HG02588 (cell line): Measurements from ENCODE around the gene HEY2.
"Not testable (repeated sequence)": the region's sequence is repeated elsewhere in the genome, so short reads cannot be mapped to it uniquely, and the experiment has no call there.

Experiments used
- ATAC-seq: cut with Tn5 transposase; IDR thresholded peaks from one replicate; pipeline ENCODE4 v1.9.1; 2021; ENCODE audit warnings: mild to moderate bottlenecking, moderate library complexity; ENCODE audit not compliant: unreplicated experiment

Gene HEY2

GRCh38 chr6:125793863-125794262 is 44.4 kb downstream of the HEY2 start:
- ATAC-seq: peak; percentile 26

GRCh38 chr6:125794342-125795137 is 45.1 kb downstream of the HEY2 start:
- no peak for ATAC-seq

GRCh38 chr6:125795301-125795700 is 45.9 kb downstream of the HEY2 start:
- no peak for ATAC-seq

GRCh38 chr6:125797120-125797885 is 47.9 kb downstream of the HEY2 start:
- no peak for ATAC-seq

GRCh38 chr6:125797886-125798444 is 48.5 kb downstream of the HEY2 start:
- ATAC-seq: no peak

GRCh38 chr6:125798734-125799508 is 49.5 kb downstream of the HEY2 start:
- ATAC-seq: peak; percentile 77

- ATAC-seq: no peak
Measured at GRCh38 chr6:125802383-125802782, 53.0 kb downstream of the HEY2 start.

GRCh38 chr6:125802943-125803377 is 53.5 kb downstream of the HEY2 start:
- ATAC-seq: no peak

- peak; percentile 43 for ATAC-seq
Measured at GRCh38 chr6:125804264-125804663, 54.8 kb downstream of the HEY2 start.

- ATAC-seq: not testable (repeated sequence)
Measured at GRCh38 chr6:125804866-125805425, 55.5 kb downstream of the HEY2 start.

GRCh38 chr6:125806813-125807212 is 57.4 kb downstream of the HEY2 start:
- ATAC-seq: no peak

- ATAC-seq: peak; percentile 44
Measured at GRCh38 chr6:125807293-125807692, 57.9 kb downstream of the HEY2 start.

- ATAC-seq: no peak
Measured at GRCh38 chr6:125808060-125808459, 58.6 kb downstream of the HEY2 start.

- ATAC-seq: no peak
Measured at GRCh38 chr6:125808591-125808990, 59.2 kb downstream of the HEY2 start.

- ATAC-seq: no peak
Measured at GRCh38 chr6:125809570-125810170, 60.2 kb downstream of the HEY2 start.

GRCh38 chr6:125810445-125810844 is 61.0 kb downstream of the HEY2 start:
- ATAC-seq: no peak
